H9 (cell line): ENCODE data around the gene MAP3K5. TPM values are rescaled to one million over a fixed set of nuclear protein-coding genes. Genes with fewer than 3 reads are reported as not detected.

ENCODE experiments used
- DNase-seq: peaks from one replicate; pipeline ENCODE4 v3.0.0-alpha.2; 2017
- H2AFZ ChIP-seq: one replicate; pipeline ENCODE4 v1.6.1; 2013; ENCODE audit warnings: mild to moderate bottlenecking, low read length, control low read depth, moderate library complexity
- H2AK5ac ChIP-seq: 2 replicates; pipeline ENCODE4 v1.6.1; 2013; ENCODE audit warnings: low read length, control low read depth, mixed read lengths; ENCODE audit not compliant: insufficient read length
- H2BK120ac ChIP-seq: one replicate; pipeline ENCODE4 v1.6.1; 2013; ENCODE audit warnings: low read depth, mild to moderate bottlenecking, low read length, control low read depth, inconsistent platforms; ENCODE audit not compliant: poor library complexity, severe bottlenecking
- H2BK12ac ChIP-seq: 2 replicates; pipeline ENCODE4 v1.6.1; 2013; ENCODE audit warnings: low read length, control low read depth, mixed read lengths, low read depth; ENCODE audit not compliant: insufficient read length
- H2BK15ac ChIP-seq: 2 replicates; pipeline ENCODE4 v1.6.1; 2013; ENCODE audit warnings: low read depth, low read length, control low read depth
- H2BK20ac ChIP-seq: one replicate; pipeline ENCODE4 v1.6.1; 2013; ENCODE audit warnings: low read depth, mild to moderate bottlenecking, low read length, control low read depth, inconsistent platforms; ENCODE audit not compliant: poor library complexity, severe bottlenecking
- H2BK5ac ChIP-seq: 2 replicates; pipeline ENCODE4 v1.6.1; 2013; ENCODE audit warnings: low read length, control low read depth, mixed read lengths; ENCODE audit not compliant: insufficient read length
- H3K14ac ChIP-seq: 2 replicates; pipeline ENCODE4 v1.6.1; 2013; ENCODE audit warnings: low read length, control low read depth; ENCODE audit not compliant: insufficient read depth
- H3K18ac ChIP-seq: 2 replicates; pipeline ENCODE4 v1.6.1; 2013; ENCODE audit warnings: low read depth, mild to moderate bottlenecking, mixed read lengths, low read length, control low read depth; ENCODE audit not compliant: insufficient read length
- H3K23ac ChIP-seq: 2 replicates; pipeline ENCODE4 v1.6.1; 2013; ENCODE audit warnings: low read length, control low read depth, mixed read lengths, low read depth; ENCODE audit not compliant: insufficient read length
- H3K23me2 ChIP-seq: 2 replicates; pipeline ENCODE4 v1.6.1; 2013; ENCODE audit warnings: low read depth, mild to moderate bottlenecking, mixed read lengths, low read length, control low read depth; ENCODE audit not compliant: insufficient read length, poor library complexity, severe bottlenecking
- H3K27ac ChIP-seq: 2 replicates; pipeline ENCODE4 v1.5.1; 2013; ENCODE audit warnings: low read length, control low read depth, mixed read lengths, low read depth; ENCODE audit not compliant: insufficient read length
- H3K27me3 ChIP-seq: 2 replicates; pipeline ENCODE4 v1.6.1; 2013; ENCODE audit warnings: low read length, control low read depth, inconsistent platforms; ENCODE audit not compliant: insufficient read depth
- H3K4ac ChIP-seq: 2 replicates; pipeline ENCODE4 v1.6.1; 2013; ENCODE audit warnings: low read depth, mild to moderate bottlenecking, control low read depth, inconsistent platforms, low read length, moderate library complexity
- H3K4me1 ChIP-seq: 2 replicates; pipeline ENCODE4 v1.6.1; 2013; ENCODE audit warnings: low read length, control low read depth, inconsistent platforms; ENCODE audit not compliant: insufficient read depth
- H3K4me2 ChIP-seq: 2 replicates; pipeline ENCODE4 v1.6.1; 2013; ENCODE audit warnings: low read length, control low read depth, mixed read lengths; ENCODE audit not compliant: insufficient read length, insufficient read depth
- H3K56ac ChIP-seq: 2 replicates; pipeline ENCODE4 v1.6.1; 2013; ENCODE audit warnings: low read depth, mild to moderate bottlenecking, mixed read lengths, low read length, control low read depth; ENCODE audit not compliant: insufficient read length
- H3K79me1 ChIP-seq: 2 replicates; pipeline ENCODE4 v1.6.1; 2013; ENCODE audit warnings: low read depth, mild to moderate bottlenecking, moderate library complexity, low read length, control low read depth, inconsistent platforms; ENCODE audit not compliant: insufficient read depth, poor library complexity, severe bottlenecking
- H3K79me2 ChIP-seq: 2 replicates; pipeline ENCODE4 v1.6.1; 2013; ENCODE audit warnings: low read length, control low read depth, inconsistent platforms; ENCODE audit not compliant: insufficient read depth
- H3K9ac ChIP-seq: 2 replicates; pipeline ENCODE4 v1.6.1; 2013; ENCODE audit warnings: low read length, control low read depth, mixed read lengths; ENCODE audit not compliant: insufficient read length; ENCODE audit errors: extremely low read depth
- H3K9me3 ChIP-seq: one replicate; pipeline ENCODE4 v1.6.1; 2013; ENCODE audit warnings: low read depth, low read length, inconsistent platforms; ENCODE audit not compliant: control insufficient read depth
- H3T11ph ChIP-seq: one replicate; pipeline ENCODE4 v1.6.1; 2013; ENCODE audit warnings: mild to moderate bottlenecking, low read length, control low read depth, inconsistent platforms
- H4K20me1 ChIP-seq: one replicate; pipeline ENCODE4 v1.6.1; 2013; ENCODE audit not compliant: control insufficient read depth, insufficient read length, insufficient read depth
- H4K5ac ChIP-seq: 2 replicates; pipeline ENCODE4 v1.6.1; 2013; ENCODE audit warnings: low read depth, mild to moderate bottlenecking, mixed read lengths, low read length, control low read depth; ENCODE audit not compliant: insufficient read length
- H4K8ac ChIP-seq: replicated peaks from 2 replicates; pipeline ENCODE4 v1.6.1; 2013; ENCODE audit warnings: low read length, control low read depth, mixed read lengths, low read depth; ENCODE audit not compliant: insufficient read length
- H4K91ac ChIP-seq: 2 replicates; pipeline ENCODE4 v1.6.1; 2013; ENCODE audit warnings: low read depth, mild to moderate bottlenecking, moderate library complexity, mixed read lengths, low read length, control low read depth; ENCODE audit not compliant: insufficient read length
- H3K27ac Mint-ChIP-seq, 3 experiments: 2 replicates in 2 of 3; 3 replicates in 1 of 3; pipeline ENCODE4 v1.8.0; 2020 to 2021; ENCODE audit warnings: mixed read lengths in 3 of 3, mild to moderate bottlenecking in 1 of 3, moderate library complexity in 1 of 3
- H3K27me3 Mint-ChIP-seq: 2 replicates; pipeline ENCODE4 v1.8.0; 2021; ENCODE audit warnings: low read depth, mild to moderate bottlenecking, moderate library complexity, mixed read lengths
- H3K36me3 Mint-ChIP-seq, 3 experiments: 2 replicates in 2 of 3; 3 replicates in 1 of 3; pipeline ENCODE4 v1.8.0; 2020 to 2021; ENCODE audit warnings: low read depth in 3 of 3, mixed read lengths in 3 of 3; ENCODE audit not compliant: insufficient read depth in 1 of 3
- H3K4me1 Mint-ChIP-seq, 2 experiments: 2 replicates each; pipeline ENCODE4 v1.8.0; 2020; ENCODE audit warnings: mixed read lengths in 2 of 2
- H3K4me3 Mint-ChIP-seq, 2 experiments: 2 replicates in 1 of 2; 3 replicates in 1 of 2; pipeline ENCODE4 v1.8.0; 2020 to 2021; ENCODE audit warnings: mild to moderate bottlenecking in 2 of 2, mixed read lengths in 2 of 2, moderate library complexity in 1 of 2
- H3K9me3 Mint-ChIP-seq, 2 experiments: 2 replicates in 1 of 2; 3 replicates in 1 of 2; pipeline ENCODE4 v1.8.0; 2020; ENCODE audit warnings: mild to moderate bottlenecking in 2 of 2, mixed read lengths in 2 of 2, moderate library complexity in 1 of 2
- CTCF ChIP-seq: fragments of 200-600 bp; sonication (generic); conservative IDR thresholded peaks from 3 replicates; pipeline ENCODE4 v1.8.0; 2021; ENCODE audit warnings: antibody characterized with exemption, mild to moderate bottlenecking
- WGBS: extraction: QIAGEN DNeasy Blood & Tissue Kit; methylation state at CpG from one replicate; pipeline ENCODE4 v1.1.7; 2013; ENCODE audit warnings: missing lambda C conversion rate, low lambda C conversion rate, mixed read lengths; ENCODE audit not compliant: insufficient read length; ENCODE audit errors: extremely low coverage; 5-methylcytosine and 5-hydroxymethylcytosine counted together
- total RNA-seq: library from RNA; stranded (reverse); gene quantifications from 2 replicates; pipeline ENCODE4 v1.2.1, GENCODE V29; 2021

The MAP3K5 gene
- total RNA-seq, 1 experiment from 2014 or later, result 1.6 TPM

GRCh38 chr6:136738692-136739057 lies 53.6 kb downstream of the MAP3K5 start:
- Mint-ChIP-seq H3K27ac (no peak overlapping the region), H3K4me1 (peaks cover 5 to 10% of the 10 kb centered on the region in 2 experiments), H3K36me3 (no peaks in the 10 kb centered on the region), H3K9me3 (no peaks in the 10 kb centered on the region), H3K27me3 (no peaks in the 10 kb centered on the region), H3K4me3 (no peak overlapping the region)
- H3K79me1 ChIP-seq, result no peaks in the 10 kb centered on the region
- H2BK120ac ChIP-seq, result no peak overlapping the region
- H3K23me2 ChIP-seq, result no peaks in the 10 kb centered on the region
- no peak overlapping the region for H3K18ac ChIP-seq
- H3K9ac ChIP-seq, result no peak overlapping the region
- no peaks in the 10 kb centered on the region for H4K20me1 ChIP-seq
- H4K5ac ChIP-seq, result no peak overlapping the region
- H3K9me3 ChIP-seq, result no peaks in the 10 kb centered on the region
- DNase-seq, result no peak
- H2BK12ac ChIP-seq, result no peak overlapping the region
- no peaks in the 10 kb centered on the region for H3K4me1 ChIP-seq
- H2BK20ac ChIP-seq, result no peak overlapping the region
- no peak overlapping the region for H4K91ac ChIP-seq
- H2AK5ac ChIP-seq, result no peak overlapping the region
- H3K14ac ChIP-seq, result no peak overlapping the region
- H3K4ac ChIP-seq, result no peak overlapping the region
- H4K8ac ChIP-seq, result no peak overlapping the region
- H3T11ph ChIP-seq, result no peak overlapping the region
- no peak overlapping the region for H3K27ac ChIP-seq
- H3K56ac ChIP-seq, result no peak overlapping the region
- no peak overlapping the region for H2BK5ac ChIP-seq
- no CpG with 5 or more reads among the region's 6 CpGs for WGBS
- no peak overlapping the region for H3K4me2 ChIP-seq
- H2BK15ac ChIP-seq, result no peak overlapping the region
- H3K79me2 ChIP-seq, result no peaks in the 10 kb centered on the region
- H3K23ac ChIP-seq, result no peak overlapping the region
- no peak overlapping the region for H2AFZ ChIP-seq
- no peaks in the 10 kb centered on the region for H3K27me3 ChIP-seq
- TF ChIP-seq CTCF, result no peak
